ENCODE measurements around the gene ABCC4.

DNA sequence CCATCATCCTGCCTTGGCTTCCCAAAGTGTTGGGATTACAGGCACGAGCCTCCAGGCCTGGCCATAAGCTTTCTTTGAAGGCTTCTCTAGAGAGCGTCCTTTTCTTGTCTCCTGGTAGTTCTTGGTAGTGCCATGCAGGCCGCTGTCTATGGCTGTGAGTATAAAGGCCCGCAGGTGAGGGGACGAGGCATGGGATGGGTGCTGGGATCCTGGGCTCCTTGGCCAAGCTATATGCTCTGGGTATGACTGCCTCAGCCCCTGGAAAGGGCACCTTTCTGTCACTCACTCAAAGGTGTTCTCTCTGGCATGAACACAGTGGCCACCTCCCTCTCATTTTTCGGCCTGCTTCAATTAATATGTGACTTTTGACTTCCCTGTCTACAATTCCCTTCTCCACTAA is 6.3 kb upstream of the ABCC4 start:
- TF ChIP-seq EZH2 (IDR thresholded peaks at IDR 0.05; ENCODE audit: borderline replicate concordance) = no peak
- TF ChIP-seq, protein P1, sequence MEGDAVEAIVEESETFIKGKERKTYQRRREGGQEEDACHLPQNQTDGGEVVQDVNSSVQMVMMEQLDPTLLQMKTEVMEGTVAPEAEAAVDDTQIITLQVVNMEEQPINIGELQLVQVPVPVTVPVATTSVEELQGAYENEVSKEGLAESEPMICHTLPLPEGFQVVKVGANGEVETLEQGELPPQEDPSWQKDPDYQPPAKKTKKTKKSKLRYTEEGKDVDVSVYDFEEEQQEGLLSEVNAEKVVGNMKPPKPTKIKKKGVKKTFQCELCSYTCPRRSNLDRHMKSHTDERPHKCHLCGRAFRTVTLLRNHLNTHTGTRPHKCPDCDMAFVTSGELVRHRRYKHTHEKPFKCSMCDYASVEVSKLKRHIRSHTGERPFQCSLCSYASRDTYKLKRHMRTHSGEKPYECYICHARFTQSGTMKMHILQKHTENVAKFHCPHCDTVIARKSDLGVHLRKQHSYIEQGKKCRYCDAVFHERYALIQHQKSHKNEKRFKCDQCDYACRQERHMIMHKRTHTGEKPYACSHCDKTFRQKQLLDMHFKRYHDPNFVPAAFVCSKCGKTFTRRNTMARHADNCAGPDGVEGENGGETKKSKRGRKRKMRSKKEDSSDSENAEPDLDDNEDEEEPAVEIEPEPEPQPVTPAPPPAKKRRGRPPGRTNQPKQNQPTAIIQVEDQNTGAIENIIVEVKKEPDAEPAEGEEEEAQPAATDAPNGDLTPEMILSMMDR (IDR thresholded peaks at IDR 0.05; ENCODE audit: poor library complexity) = no peak
- no peak for TF ChIP-seq EZH2phosphoT487 (IDR thresholded peaks at IDR 0.05; ENCODE audit: low read depth, severe bottlenecking, unreplicated experiment)

Data from hepatocyte (in vitro differentiated cells).